HG02840 (cell line): ENCODE data around the gene CFP.
"Not testable (repeated sequence)": the region's sequence is repeated elsewhere in the genome, so short reads cannot be mapped to it uniquely, and the experiment has no call there.

Experiments used
- ATAC-seq: cut with Tn5 transposase; IDR thresholded peaks from one replicate; pipeline ENCODE4 v1.9.1; 2021; ENCODE audit warnings: mild to moderate bottlenecking, moderate library complexity, moderate number of reproducible peaks; ENCODE audit not compliant: unreplicated experiment, low FRiP score

The CFP gene

GRCh38 chrX:47629419-47630200 is at the start of gene CFP:
TSS of gene CFP (minus strand) at chrX:47629930. CDS start at chrX:47629844, 86 bp downstream.
- ATAC-seq: no peak

- ATAC-seq: not testable (repeated sequence)
These were observed 46.5 kb upstream of the CFP start for GRCh38 chrX:47675959-47676859.

- ATAC-seq: no peak
These were observed 45.0 kb upstream of the CFP start for GRCh38 chrX:47674776-47675175.

- not testable (repeated sequence) for ATAC-seq
These were observed 36.1 kb upstream of the CFP start for GRCh38 chrX:47665797-47666196.

- ATAC-seq: no peak
These were observed 35.0 kb upstream of the CFP start for GRCh38 chrX:47664737-47665136.

GRCh38 chrX:47662144-47662657 is 32.5 kb upstream of the CFP start:
- ATAC-seq: no peak

GRCh38 chrX:47661539-47661938 is 31.8 kb upstream of the CFP start:
- ATAC-seq: no peak

GRCh38 chrX:47659421-47659726 is 29.6 kb upstream of the CFP start:
- ATAC-seq: no peak

- ATAC-seq: peak; percentile 70
These were observed 29.1 kb upstream of the CFP start, which contains the start of gene UXT for GRCh38 chrX:47658684-47659420. TSS of gene UXT (minus strand) at chrX:47659180. CDS start at chrX:47658927, 253 bp downstream.

GRCh38 chrX:47658301-47658683 is 28.6 kb upstream of the CFP start:
- no peak for ATAC-seq

- peak; percentile 9 for ATAC-seq
These were observed 21.5 kb upstream of the CFP start for GRCh38 chrX:47651043-47651905.

GRCh38 chrX:47650164-47651042 is 20.7 kb upstream of the CFP start, which contains the start of gene ELK1:
TSS of gene ELK1 (minus strand) at chrX:47650563. CDS start at chrX:47641441, 9,122 bp downstream.
- peak; percentile 90 for ATAC-seq

- no peak for ATAC-seq
These were observed 20.0 kb upstream of the CFP start for GRCh38 chrX:47649781-47650163.

- ATAC-seq: no peak
These were observed 19.5 kb upstream of the CFP start for GRCh38 chrX:47649271-47649670.

GRCh38 chrX:47648376-47648775 is 18.6 kb upstream of the CFP start:
- no peak for ATAC-seq

- ATAC-seq: no peak
These were observed 16.9 kb upstream of the CFP start for GRCh38 chrX:47646636-47647035.

- ATAC-seq: no peak
These were observed 15.8 kb upstream of the CFP start for GRCh38 chrX:47645530-47645929.

GRCh38 chrX:47644557-47645091 is 14.9 kb upstream of the CFP start:
- ATAC-seq: no peak
